ENCODE data around the gene CALCB.
A peak's percentile ranks its signal among the peaks of the same experiment; 100 is the strongest.
"Not testable (repeated sequence)": the region's sequence is repeated elsewhere in the genome, so short reads cannot be mapped to it uniquely, and the experiment has no call there.

Gene CALCB

GRCh38 chr11:15057329-15057728, 16.1 kb upstream of the CALCB start:
- H3K9me3 Mint-ChIP-seq = no peaks in the 10 kb centered on the region
- H3K27me3 Mint-ChIP-seq = peaks cover 16% of the 10 kb centered on the region
- no peak overlapping the region for H3K27ac Mint-ChIP-seq
- H3K36me3 Mint-ChIP-seq = no peaks in the 10 kb centered on the region
- no peak for DNase-seq
- CTCF ChIA-PET = interaction anchor here (1.5 kb wide), 1 partner anchor 16 kb away, joined by 4 read pairs; the partner anchor contains the start of gene CALCB
- H3K4me1 Mint-ChIP-seq = no peaks in the 10 kb centered on the region
- no peak overlapping the region for H3K4me3 Mint-ChIP-seq

GRCh38 chr11:15059132-15059915, 14.1 kb upstream of the CALCB start:
- Mint-ChIP-seq H3K9me3 (no peaks in the 10 kb centered on the region), H3K27me3 (peaks cover 13% of the 10 kb centered on the region), H3K4me1 (no peaks in the 10 kb centered on the region), H3K4me3 (no peak overlapping the region), H3K36me3 (no peaks in the 10 kb centered on the region), H3K27ac (no peak overlapping the region)
- CTCF ChIA-PET = interaction anchor here (1.1 kb wide), 1 partner anchor 15 kb away, joined by 4 read pairs; no protein-coding TSS in a partner anchor
- DNase-seq = no peak

- Mint-ChIP-seq H3K4me1 (no peaks in the 10 kb centered on the region), H3K4me3 (no peak overlapping the region), H3K27me3 (peaks cover 13% of the 10 kb centered on the region), H3K27ac (no peak overlapping the region), H3K36me3 (no peaks in the 10 kb centered on the region), H3K9me3 (no peaks in the 10 kb centered on the region)
- CTCF ChIA-PET = interaction anchor here (1.6 to 1.7 kb wide), 2 partner anchors 12 to 88 kb away, joined by 4 to 7 read pairs; no protein-coding TSS in a partner anchor
- no peak for DNase-seq
Observed at GRCh38 chr11:15062599-15062998, 10.8 kb upstream of the CALCB start.

- H3K4me3 Mint-ChIP-seq, H3K9me3 Mint-ChIP-seq, H3K27ac Mint-ChIP-seq, DNase-seq, CTCF ChIA-PET, H3K36me3 Mint-ChIP-seq: not testable (repeated sequence)
- peaks cover 39% of the 10 kb centered on the region for H3K27me3 Mint-ChIP-seq
- peaks cover 17% of the 10 kb centered on the region for H3K4me1 Mint-ChIP-seq
Observed at GRCh38 chr11:15069751-15070150, 3.6 kb upstream of the CALCB start.

- no peak for DNase-seq
- H3K4me1 Mint-ChIP-seq = peaks cover 20% of the 10 kb centered on the region
- peaks cover 49% of the 10 kb centered on the region for H3K27me3 Mint-ChIP-seq
- H3K27ac Mint-ChIP-seq = no peak overlapping the region
- H3K4me3 Mint-ChIP-seq = no peak overlapping the region
- peaks cover 3% of the 10 kb centered on the region for H3K9me3 Mint-ChIP-seq
- CTCF ChIA-PET = interaction anchor here (6.7 kb wide), 1 partner anchor 165 kb away, joined by 134 read pairs; no protein-coding TSS in a partner anchor
- no peaks in the 10 kb centered on the region for H3K36me3 Mint-ChIP-seq
Observed at GRCh38 chr11:15071556-15072255, 1.7 kb upstream of the CALCB start.

GRCh38 chr11:15072551-15073143, 746 bp upstream of the CALCB start:
- Mint-ChIP-seq H3K27ac (no peak overlapping the region), H3K4me1 (peaks cover 23% of the 10 kb centered on the region), H3K36me3 (no peaks in the 10 kb centered on the region), H3K4me3 (no peak overlapping the region), H3K27me3 (peaks cover 58% of the 10 kb centered on the region), H3K9me3 (peaks cover 3% of the 10 kb centered on the region)
- no peak for DNase-seq
- CTCF ChIA-PET = interaction anchor here (1.7 to 6.7 kb wide), 5 partner anchors 15 to 166 kb away, joined by 4 to 134 read pairs (median 12); partner anchors contain the start of gene CALCA

GRCh38 chr11:15074206-15075161, 1.1 kb downstream of the CALCB start:
- Mint-ChIP-seq H3K4me3 (peak overlapping the region; percentile 72), H3K36me3 (no peaks in the 10 kb centered on the region), H3K9me3 (peaks cover 3% of the 10 kb centered on the region), H3K27ac (no peak overlapping the region), H3K27me3 (peaks cover 61% of the 10 kb centered on the region), H3K4me1 (peaks cover 23% of the 10 kb centered on the region)
- CTCF ChIA-PET = interaction anchor here (0.7 to 6.7 kb wide), 31 partner anchors 10 to 532 kb away, joined by 3 to 134 read pairs (median 4); partner anchors contain the start of gene CALCA
- peak; percentile 90 for DNase-seq

GRCh38 chr11:15075162-15075526, 1.8 kb downstream of the CALCB start:
- CTCF ChIA-PET = interaction anchor here (0.7 to 6.7 kb wide), 28 partner anchors 10 to 533 kb away, joined by 3 to 134 read pairs (median 4); partner anchors contain the start of gene CALCA
- Mint-ChIP-seq H3K27me3 (peaks cover 65% of the 10 kb centered on the region), H3K4me3 (peak overlapping the region; percentile 72), H3K9me3 (no peaks in the 10 kb centered on the region), H3K4me1 (peaks cover 23% of the 10 kb centered on the region), H3K36me3 (no peaks in the 10 kb centered on the region), H3K27ac (no peak overlapping the region)
- DNase-seq = no peak

- Mint-ChIP-seq H3K36me3 (no peaks in the 10 kb centered on the region), H3K27ac (no peak overlapping the region), H3K9me3 (no peaks in the 10 kb centered on the region), H3K4me1 (no peaks in the 10 kb centered on the region), H3K27me3 (peaks cover 17% of the 10 kb centered on the region), H3K4me3 (no peak overlapping the region)
- CTCF ChIA-PET = interaction anchor here (0.6 to 3.7 kb wide), 8 partner anchors 8 to 1287 kb away, joined by 3 to 23 read pairs (median 3); no protein-coding TSS in a partner anchor
- no peak for DNase-seq
Observed at GRCh38 chr11:15091175-15091574, 17.8 kb downstream of the CALCB start.

GRCh38 chr11:15091625-15092024, 18.2 kb downstream of the CALCB start:
- H3K27ac Mint-ChIP-seq = no peak overlapping the region
- H3K4me3 Mint-ChIP-seq = no peak overlapping the region
- CTCF ChIA-PET = interaction anchor here (0.8 to 3.7 kb wide), 7 partner anchors 9 to 184 kb away, joined by 3 to 23 read pairs (median 3); no protein-coding TSS in a partner anchor
- H3K9me3 Mint-ChIP-seq = no peaks in the 10 kb centered on the region
- no peaks in the 10 kb centered on the region for H3K4me1 Mint-ChIP-seq
- no peaks in the 10 kb centered on the region for H3K36me3 Mint-ChIP-seq
- H3K27me3 Mint-ChIP-seq = peaks cover 16% of the 10 kb centered on the region
- no peak for DNase-seq

GRCh38 chr11:15093432-15093831, 20.0 kb downstream of the CALCB start:
- DNase-seq = no peak
- no peaks in the 10 kb centered on the region for H3K4me1 Mint-ChIP-seq
- H3K36me3 Mint-ChIP-seq = no peaks in the 10 kb centered on the region
- H3K27ac Mint-ChIP-seq = no peak overlapping the region
- H3K4me3 Mint-ChIP-seq = no peak overlapping the region
- peaks cover 22% of the 10 kb centered on the region for H3K27me3 Mint-ChIP-seq
- CTCF ChIA-PET = interaction anchor here (1.6 kb wide), 1 partner anchor 9 kb away, joined by 3 read pairs; no protein-coding TSS in a partner anchor
- no peaks in the 10 kb centered on the region for H3K9me3 Mint-ChIP-seq

GRCh38 chr11:15095736-15096228, 22.4 kb downstream of the CALCB start:
- CTCF ChIA-PET = interaction anchor here (1.1 to 2.0 kb wide), 2 partner anchors 111 to 188 kb away, joined by 5 to 6 read pairs; no protein-coding TSS in a partner anchor
- Mint-ChIP-seq H3K27ac (no peak overlapping the region), H3K4me1 (no peaks in the 10 kb centered on the region), H3K9me3 (no peaks in the 10 kb centered on the region), H3K4me3 (no peak overlapping the region), H3K36me3 (no peaks in the 10 kb centered on the region), H3K27me3 (peaks cover 29% of the 10 kb centered on the region)
- DNase-seq = no peak

GRCh38 chr11:15097411-15097810, 24.0 kb downstream of the CALCB start:
- DNase-seq = no peak
- Mint-ChIP-seq H3K9me3 (no peaks in the 10 kb centered on the region), H3K4me1 (no peaks in the 10 kb centered on the region), H3K27ac (no peak overlapping the region), H3K4me3 (no peak overlapping the region), H3K27me3 (peaks cover 34% of the 10 kb centered on the region), H3K36me3 (no peaks in the 10 kb centered on the region)
- CTCF ChIA-PET = interaction anchor here (0.6 to 6.8 kb wide), 6 partner anchors 21 to 189 kb away, joined by 3 to 83 read pairs (median 5); no protein-coding TSS in a partner anchor

All from activated naive CD4-positive, alpha-beta T cell treated with anti-CD3 and anti-CD28 coated beads, Interleukin-2, amount 10 ng/mL, durations not matched to agents 7 days and 5 days (primary cell).